ENCODE data around the gene ATP9B.
"Not testable (repeated sequence)": the region's sequence is repeated elsewhere in the genome, so short reads cannot be mapped to it uniquely, and the experiment has no call there.

ATP9B gene

GRCh38 chr18:79366177-79367094, 297.2 kb downstream of the ATP9B start:
- no peak for DNase-seq

- DNase-seq = no peak
These were observed 298.3 kb downstream of the ATP9B start for GRCh38 chr18:79367480-79367879.

- DNase-seq = no peak
These were observed 298.8 kb downstream of the ATP9B start for GRCh38 chr18:79367989-79368388.

GRCh38 chr18:79368681-79369080, 299.5 kb downstream of the ATP9B start:
- peak in 1 of 5 experiments; percentile 25 for DNase-seq

GRCh38 chr18:79371561-79372121, 302.4 kb downstream of the ATP9B start:
- DNase-seq = peak in 1 of 5 experiments; percentile 28

GRCh38 chr18:79372461-79372860, 303.3 kb downstream of the ATP9B start:
- DNase-seq = no peak

GRCh38 chr18:79372991-79373390, 303.8 kb downstream of the ATP9B start:
- DNase-seq = no peak

GRCh38 chr18:79373736-79374135, 304.5 kb downstream of the ATP9B start:
- DNase-seq = no peak

- DNase-seq = no peak
These were observed 305.4 kb downstream of the ATP9B start for GRCh38 chr18:79374408-79375171.

GRCh38 chr18:79375441-79376154, 306.4 kb downstream of the ATP9B start:
- no peak for DNase-seq

- DNase-seq = not testable (repeated sequence)
These were observed 307.5 kb downstream of the ATP9B start for GRCh38 chr18:79376661-79377060.

- DNase-seq = no peak
These were observed 308.1 kb downstream of the ATP9B start for GRCh38 chr18:79377187-79377891.

- DNase-seq = peak; percentile 67 to 77 (median 72)
These were observed 309.5 kb downstream of the ATP9B start for GRCh38 chr18:79378536-79379250.

GRCh38 chr18:79379251-79379905, 310.2 kb downstream of the ATP9B start:
- DNase-seq = no peak

GRCh38 chr18:79379931-79380815, 311.0 kb downstream of the ATP9B start:
- DNase-seq = no peak

GRCh38 chr18:79380816-79381806, 311.9 kb downstream of the ATP9B start:
- peak in 3 of 5 experiments; percentile 47 to 68 (median 53) for DNase-seq

- no peak for DNase-seq
These were observed 312.7 kb downstream of the ATP9B start for GRCh38 chr18:79381811-79382311.
